WTC11 (cell line): Measurements from ENCODE around the gene OR2G3. TPM values are rescaled to one million over a fixed set of nuclear protein-coding genes. Genes with fewer than 3 reads are reported as not detected.

Experiments used
- ATAC-seq: fragments of 200-7000 bp; cut with Tn5 transposase; 2 replicates; pipeline ENCODE4 v1.10.0; 2021; ENCODE audit warnings: mild to moderate bottlenecking, moderate library complexity
- CTCF ChIA-PET: fragments of 300-600 bp; sonication (Branson Sonifier 250); formaldehyde crosslinking; loops from one replicate; lab custom pipeline; 2021; ENCODE audit warnings: antibody characterized with exemption; lab: Charles Lee
- POLR2A ChIA-PET: fragments of 350-600 bp; sonication (Branson Sonifier 250); formaldehyde crosslinking; loops from one replicate; lab custom pipeline; 2021; ENCODE audit warnings: antibody characterized with exemption; lab: Charles Lee
- DNase-seq: peaks from one replicate; pipeline ENCODE4 v3.0.0; 2021; ENCODE audit warnings: low spot score
- H3K27ac Mint-ChIP-seq: 2 replicates; pipeline ENCODE4 v1.8.0; 2021; ENCODE audit warnings: mixed read lengths
- H3K27me3 Mint-ChIP-seq: 2 replicates; pipeline ENCODE4 v1.8.0; 2021; ENCODE audit warnings: low read depth, mild to moderate bottlenecking, moderate library complexity, mixed read lengths
- H3K36me3 Mint-ChIP-seq: 2 replicates; pipeline ENCODE4 v1.8.0; 2021; ENCODE audit warnings: mixed read lengths
- H3K4me1 Mint-ChIP-seq: 2 replicates; pipeline ENCODE4 v1.8.0; 2022; ENCODE audit warnings: mixed read lengths
- H3K4me3 Mint-ChIP-seq: 2 replicates; pipeline ENCODE4 v1.8.0; 2021; ENCODE audit warnings: mild to moderate bottlenecking, moderate library complexity, mixed read lengths
- H3K9me3 Mint-ChIP-seq: 2 replicates; pipeline ENCODE4 v1.8.0; 2021; ENCODE audit warnings: mixed read lengths
- AR ChIP-seq: fragments of 250-450 bp; sonication (Bioruptor Pico); IDR thresholded peaks from 2 replicates; pipeline ENCODE4 v1.9.0; 2021; ENCODE audit warnings: mild to moderate bottlenecking
- CTCF ChIP-seq: fragments of 200-600 bp; IDR thresholded peaks from 2 replicates; pipeline ENCODE4 v1.8.0; 2022; ENCODE audit warnings: antibody characterized with exemption
- ERG ChIP-seq: fragments of 250-450 bp; sonication (Bioruptor Pico); IDR thresholded peaks from 2 replicates; pipeline ENCODE4 v1.8.0; 2021; ENCODE audit warnings: mild to moderate bottlenecking
- ESRRA ChIP-seq: sonication (generic); formaldehyde crosslinking; IDR thresholded peaks from 2 replicates; pipeline ENCODE4 v1.8.1; 2022; ENCODE audit warnings: mild to moderate bottlenecking, missing genetic modification reagents, borderline replicate concordance
- ETV6 ChIP-seq: sonication (generic); formaldehyde crosslinking; IDR thresholded peaks from 2 replicates; pipeline ENCODE4 v1.8.1; 2022; ENCODE audit warnings: mild to moderate bottlenecking, missing genetic modification reagents
- FOXK1 ChIP-seq: sonication (generic); formaldehyde crosslinking; IDR thresholded peaks from 2 replicates; pipeline ENCODE4 v1.8.0; 2022; ENCODE audit warnings: mild to moderate bottlenecking, moderate library complexity, missing genetic modification reagents
- IRF1 ChIP-seq: sonication (generic); formaldehyde crosslinking; IDR thresholded peaks from 2 replicates; pipeline ENCODE4 v1.8.0; 2023; ENCODE audit warnings: missing genetic modification reagents
- MXD4 ChIP-seq: fragments of 250-450 bp; sonication (Bioruptor Pico); IDR thresholded peaks from 2 replicates; pipeline ENCODE4 v1.8.0; 2021; ENCODE audit warnings: mild to moderate bottlenecking, moderate library complexity, borderline replicate concordance
- MYBL2 ChIP-seq: sonication (generic); formaldehyde crosslinking; IDR thresholded peaks from 2 replicates; pipeline ENCODE4 v1.8.1; 2023; ENCODE audit warnings: mild to moderate bottlenecking, moderate library complexity, missing genetic modification reagents
- SOX15 ChIP-seq: fragments of 250-450 bp; sonication (Bioruptor Pico); IDR thresholded peaks from 2 replicates; pipeline ENCODE4 v1.9.0; 2021; ENCODE audit warnings: mild to moderate bottlenecking
- TP53 ChIP-seq: sonication (generic); formaldehyde crosslinking; IDR thresholded peaks from 2 replicates; pipeline ENCODE4 v1.8.1; 2023; ENCODE audit warnings: mild to moderate bottlenecking, missing genetic modification reagents
- ZNF263 ChIP-seq: sonication (generic); formaldehyde crosslinking; IDR thresholded peaks from 2 replicates; pipeline ENCODE4 v1.8.1; 2022; ENCODE audit warnings: low read depth, mild to moderate bottlenecking, moderate library complexity, missing genetic modification reagents
- ZNF396 ChIP-seq: fragments of 250-450 bp; sonication (Bioruptor Pico); IDR thresholded peaks from 2 replicates; pipeline ENCODE4 v1.8.0; 2021; ENCODE audit warnings: mild to moderate bottlenecking, moderate library complexity, borderline replicate concordance
- ZNF425 ChIP-seq: fragments of 250-450 bp; sonication (Bioruptor Pico); conservative IDR thresholded peaks from 2 replicates; pipeline ENCODE4 v1.9.0; 2021; ENCODE audit warnings: mild to moderate bottlenecking
- total RNA-seq: library from RNA; stranded (reverse); gene quantifications from 3 replicates; pipeline ENCODE4 v1.2.3, GENCODE V29; 2021

The OR2G3 gene
- total RNA-seq, 1 experiment from 2014 or later: not detected

GRCh38 chr1:247576514-247576913, 28.9 kb upstream of the OR2G3 start:
- Mint-ChIP-seq H3K27ac (no peak overlapping the region), H3K27me3 (no peaks in the 10 kb centered on the region; the same call in 1 of the 2 replicates), H3K4me1 (no peaks in the 10 kb centered on the region; the same call in 1 of the 2 replicates), H3K9me3 (peaks cover 8% of the 10 kb centered on the region), H3K4me3 (no peak overlapping the region), H3K36me3 (no peaks in the 10 kb centered on the region)
- ATAC-seq: no peak; the same call in 1 of the 2 replicates
- ChIA-PET POLR2A (no interaction called here), CTCF (interaction anchor here (1.0 kb wide), 2 partner anchors 11 to 45 kb away, joined by 3 read pairs; partner anchors contain the start of gene OR2G2)
- TF ChIP-seq ERG (CRISPR knock-in tag): no peak
- peak; percentile 19; the same call in 1 of the 2 replicates for TF ChIP-seq CTCF
- no peak for DNase-seq

- Mint-ChIP-seq H3K36me3 (no peaks in the 10 kb centered on the region), H3K4me3 (no peak overlapping the region), H3K9me3 (no peaks in the 10 kb centered on the region; the same call in 1 of the 2 replicates), H3K27me3 (no peaks in the 10 kb centered on the region), H3K4me1 (no peaks in the 10 kb centered on the region), H3K27ac (no peak overlapping the region)
- no peak for ATAC-seq
- TF ChIP-seq ETV6 (CRISPR knock-in tag) (no peak), ZNF396 (CRISPR knock-in tag) (no peak), MYBL2 (no peak), AR (CRISPR knock-in tag) (no peak), ZNF263 (no peak), FOXK1 (CRISPR knock-in tag) (no peak), SOX15 (CRISPR knock-in tag) (no peak), TP53 (CRISPR knock-in tag) (no peak), MXD4 (CRISPR knock-in tag) (no peak), IRF1 (CRISPR knock-in tag) (no peak), ZNF425 (CRISPR knock-in tag) (no peak), ESRRA (CRISPR knock-in tag) (no peak)
- POLR2A ChIA-PET: no interaction called here
- CTCF ChIA-PET: no interaction called here
- no peak for DNase-seq
These were observed 26.4 kb upstream of the OR2G3 start for GRCh38 chr1:247578946-247579460.
